Stomach (tissue), 4 donors: ENCODE results near the gene SURF6.

Experiments
- EP300 ChIP-seq: sonication (generic); formaldehyde crosslinking; IDR thresholded peaks from one replicate; pipeline ENCODE4 v1.6.1; 2017; ENCODE audit warnings: antibody characterized with exemption
- POLR2A ChIP-seq, 4 donors: fragments of 450-650 bp; IDR thresholded peaks; one replicate each; pipeline ENCODE4 v1.6.1; 2016; ENCODE audit warnings: antibody characterized with exemption in 4 of 4, control low read depth in 2 of 4, mild to moderate bottlenecking in 1 of 4, moderate library complexity in 1 of 4
- POLR2AphosphoS5 ChIP-seq, 3 donors: sonication (generic); formaldehyde crosslinking; IDR thresholded peaks; one replicate each; pipeline ENCODE4 v1.6.1; 2016; ENCODE audit warnings: antibody characterized with exemption in 3 of 3
- TF ChIP-seq, protein P1 (sequence below), 7 experiments: fragments of 450-650 bp in 4 of 7; fragments of 200-600 bp in 3 of 7; sonication (generic) in 3 of 7; IDR thresholded peaks; one replicate each; pipeline ENCODE4 v1.5.1; 2016 to 2019; ENCODE audit warnings: antibody characterized with exemption in 7 of 7, control low read depth in 2 of 7, mild to moderate bottlenecking in 1 of 7

GRCh38 chr9:133340256-133340655, 4.3 kb upstream of the SURF6 start:
- TF ChIP-seq POLR2AphosphoS5 (IDR thresholded peaks at IDR 0.05) (no peak), POLR2A (IDR thresholded peaks at IDR 0.05) (no peak), EP300 (no peak)
- TF ChIP-seq, protein P1, sequence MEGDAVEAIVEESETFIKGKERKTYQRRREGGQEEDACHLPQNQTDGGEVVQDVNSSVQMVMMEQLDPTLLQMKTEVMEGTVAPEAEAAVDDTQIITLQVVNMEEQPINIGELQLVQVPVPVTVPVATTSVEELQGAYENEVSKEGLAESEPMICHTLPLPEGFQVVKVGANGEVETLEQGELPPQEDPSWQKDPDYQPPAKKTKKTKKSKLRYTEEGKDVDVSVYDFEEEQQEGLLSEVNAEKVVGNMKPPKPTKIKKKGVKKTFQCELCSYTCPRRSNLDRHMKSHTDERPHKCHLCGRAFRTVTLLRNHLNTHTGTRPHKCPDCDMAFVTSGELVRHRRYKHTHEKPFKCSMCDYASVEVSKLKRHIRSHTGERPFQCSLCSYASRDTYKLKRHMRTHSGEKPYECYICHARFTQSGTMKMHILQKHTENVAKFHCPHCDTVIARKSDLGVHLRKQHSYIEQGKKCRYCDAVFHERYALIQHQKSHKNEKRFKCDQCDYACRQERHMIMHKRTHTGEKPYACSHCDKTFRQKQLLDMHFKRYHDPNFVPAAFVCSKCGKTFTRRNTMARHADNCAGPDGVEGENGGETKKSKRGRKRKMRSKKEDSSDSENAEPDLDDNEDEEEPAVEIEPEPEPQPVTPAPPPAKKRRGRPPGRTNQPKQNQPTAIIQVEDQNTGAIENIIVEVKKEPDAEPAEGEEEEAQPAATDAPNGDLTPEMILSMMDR (IDR thresholded peaks at IDR 0.05), result no peak
